KBM-7 (cell line): Measurements from ENCODE around the gene MZT2B.
"Not testable (repeated sequence)": the region's sequence is repeated elsewhere in the genome, so short reads cannot be mapped to it uniquely, and the experiment has no call there.

ENCODE experiments used
- DNase-seq: peaks from one replicate; pipeline ENCODE4 v3.0.0-alpha.2; 2015
- in situ Hi-C: fragments of 300-500 bp; cut with MboI; formaldehyde crosslinking; loops from 2 replicates; pipeline ENCODE4 v1.14.3; 2020; ENCODE audit warnings: low sequenced_read_pairs, low pct_unique_long_range_greater_than_20kb, mixed read lengths

The MZT2B gene

DNA sequence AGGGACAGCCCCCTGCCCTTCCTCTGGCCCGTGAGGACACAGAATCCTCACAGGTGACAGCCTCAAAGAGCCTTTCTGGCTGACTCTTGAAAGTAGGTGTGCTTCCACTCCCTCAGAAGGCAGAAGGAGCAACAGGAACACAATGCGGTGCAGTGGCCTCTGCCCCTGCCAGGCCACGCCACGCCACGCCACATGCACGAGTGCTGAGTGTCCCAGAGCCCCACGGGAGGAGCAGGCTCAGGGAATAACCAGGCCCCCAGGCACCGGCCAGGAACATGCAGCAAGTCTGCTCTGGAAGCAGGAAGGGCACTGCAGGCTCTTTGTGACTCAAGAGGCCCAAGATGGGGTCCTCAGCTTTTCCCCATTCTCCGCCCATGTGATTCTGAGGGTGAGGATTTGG, 19.1 kb upstream of the MZT2B start:
- in situ Hi-C loops = loop anchor here (25.0 kb wide), 1 partner anchor 174 kb away; the partner anchor contains the start of gene IMP4
- no peak for DNase-seq

DNA sequence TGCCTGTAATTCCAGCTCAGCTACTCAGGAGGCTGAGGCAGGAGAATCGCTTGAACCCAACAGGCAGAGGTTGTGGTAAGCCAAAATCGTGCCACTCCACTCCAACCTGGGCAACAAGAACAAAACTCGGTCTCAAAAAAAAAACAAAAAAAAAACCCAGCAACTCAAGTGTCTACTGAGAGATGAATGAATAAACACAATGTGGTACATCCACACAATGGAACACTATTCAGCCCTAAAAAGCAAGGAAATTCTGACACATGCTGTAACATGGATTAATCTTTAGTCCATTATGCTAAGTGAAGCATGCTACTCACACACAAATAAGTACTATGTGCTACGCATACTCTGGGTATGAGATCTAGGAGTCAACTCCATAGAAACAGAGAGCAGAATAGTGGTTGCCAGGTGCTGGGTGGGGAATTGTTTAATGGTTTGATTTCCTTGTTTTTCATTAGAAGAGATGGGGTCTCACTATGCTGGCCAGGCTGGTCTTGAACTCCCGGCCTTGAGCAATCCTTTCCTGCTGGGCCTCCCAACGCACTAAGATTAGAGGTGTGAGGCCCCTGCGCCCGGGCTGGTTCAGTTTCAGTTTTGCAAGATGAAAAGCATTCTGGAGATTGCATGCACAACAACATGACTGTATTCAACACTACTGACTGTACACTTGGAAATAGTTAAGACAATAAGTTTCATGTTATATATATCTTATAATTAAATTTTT, 16.6 kb upstream of the MZT2B start:
- no peak for DNase-seq
- in situ Hi-C loops = loop anchor here (25.0 kb wide), 1 partner anchor 172 kb away; the partner anchor contains the start of gene IMP4

DNA sequence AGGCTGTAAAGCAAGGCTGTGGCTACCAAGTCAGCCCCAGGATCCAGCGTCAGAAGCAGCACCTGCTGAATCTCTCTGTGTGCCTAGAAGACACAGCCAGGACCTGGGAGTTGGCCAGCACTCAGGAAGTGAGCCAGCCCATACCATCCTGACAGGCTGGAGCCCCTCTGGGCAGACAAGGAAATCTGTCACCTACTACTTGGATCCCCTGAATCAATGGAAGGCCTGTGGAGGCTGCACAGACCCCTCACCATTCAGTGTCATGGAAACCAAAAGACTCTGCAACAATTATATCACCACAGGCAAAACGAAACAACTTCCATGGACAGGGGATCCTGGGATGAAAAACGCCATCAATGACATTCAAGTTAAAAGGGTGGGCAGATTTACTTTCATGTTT, 15.5 kb upstream of the MZT2B start:
- in situ Hi-C loops = loop anchor here (25.0 kb wide), 1 partner anchor 171 kb away; the partner anchor contains the start of gene IMP4
- DNase-seq = not testable (repeated sequence)

GRCh38 chr2:130169163-130169562, 12.9 kb upstream of the MZT2B start:
- not testable (repeated sequence) for DNase-seq
- in situ Hi-C loops = loop anchor here (25.0 kb wide), 1 partner anchor 168 kb away; the partner anchor contains the start of gene IMP4

- in situ Hi-C loops = loop anchor here (25.0 kb wide), 1 partner anchor 167 kb away; the partner anchor contains the start of gene IMP4
- DNase-seq = no peak
Observed at GRCh38 chr2:130169896-130170295, 12.2 kb upstream of the MZT2B start.

DNA sequence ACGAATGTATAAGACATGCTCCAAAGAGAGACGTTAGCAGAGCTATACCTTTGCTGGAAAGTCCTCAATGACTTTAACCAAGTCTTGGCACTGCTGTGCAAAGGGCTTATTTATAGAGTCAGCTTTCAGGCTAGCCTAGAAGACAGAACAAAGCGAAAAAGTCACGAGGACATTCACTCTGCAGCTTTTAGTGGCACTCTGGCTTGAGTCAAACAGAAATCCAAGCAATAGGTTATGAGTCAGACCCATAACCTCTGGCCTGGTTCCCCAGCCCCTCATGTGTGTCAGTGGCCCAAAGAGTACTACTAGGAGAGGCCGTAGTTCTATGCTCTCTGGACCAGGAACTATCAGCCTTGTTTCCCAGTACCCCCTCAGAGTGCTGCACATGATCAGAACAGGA, 7.2 kb upstream of the MZT2B start:
- in situ Hi-C loops = loop anchor here (25.0 kb wide), 1 partner anchor 162 kb away; the partner anchor contains the start of gene IMP4

DNA sequence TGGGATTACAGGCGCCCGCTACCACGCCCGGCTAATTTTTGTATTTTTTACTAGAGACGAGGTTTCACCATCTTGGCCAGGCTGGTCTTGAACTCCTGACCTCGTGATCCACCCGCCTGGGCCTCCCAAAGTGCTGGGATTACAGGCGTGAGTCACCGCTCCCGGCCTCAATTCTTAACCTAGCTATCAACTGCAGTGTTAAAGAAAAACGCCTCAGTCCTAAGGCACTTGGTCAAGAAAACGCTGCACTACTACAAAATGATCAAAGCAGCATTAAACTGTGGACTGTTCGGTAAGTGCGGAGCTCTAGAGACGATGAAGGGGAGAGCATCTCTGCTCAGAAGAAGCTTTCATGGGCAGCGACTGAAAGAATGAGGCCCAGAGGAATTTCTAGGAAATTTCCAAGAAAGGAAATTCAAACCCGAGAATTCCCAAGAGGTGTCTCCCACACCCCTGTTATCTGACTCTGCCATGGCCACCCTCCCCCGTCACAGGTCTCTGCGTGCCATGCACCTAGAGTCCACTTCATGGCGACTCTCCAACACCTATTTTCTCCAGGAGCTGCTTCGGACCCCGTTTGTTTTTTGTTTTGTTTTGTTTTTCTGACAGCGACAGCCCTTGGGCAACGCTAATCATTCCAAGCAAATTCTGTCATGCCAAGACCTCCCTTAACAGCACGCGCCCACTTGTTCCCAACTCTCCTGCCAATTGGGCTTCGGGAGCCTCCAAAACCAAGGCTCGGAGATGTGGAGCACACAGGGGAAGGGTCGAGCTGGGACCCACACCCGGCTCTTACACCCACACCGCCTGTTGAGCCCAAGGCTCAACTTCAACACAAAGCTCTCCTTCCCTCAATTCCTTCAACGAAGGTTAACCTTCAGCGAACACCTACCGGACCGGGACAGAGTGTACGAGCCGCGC, 1.4 kb upstream of the MZT2B start:
- DNase-seq, in situ Hi-C loops: not testable (repeated sequence)

More for the DNA sequence above, 7.2 kb upstream of the MZT2B start:
- not testable (repeated sequence) for DNase-seq

DNA sequence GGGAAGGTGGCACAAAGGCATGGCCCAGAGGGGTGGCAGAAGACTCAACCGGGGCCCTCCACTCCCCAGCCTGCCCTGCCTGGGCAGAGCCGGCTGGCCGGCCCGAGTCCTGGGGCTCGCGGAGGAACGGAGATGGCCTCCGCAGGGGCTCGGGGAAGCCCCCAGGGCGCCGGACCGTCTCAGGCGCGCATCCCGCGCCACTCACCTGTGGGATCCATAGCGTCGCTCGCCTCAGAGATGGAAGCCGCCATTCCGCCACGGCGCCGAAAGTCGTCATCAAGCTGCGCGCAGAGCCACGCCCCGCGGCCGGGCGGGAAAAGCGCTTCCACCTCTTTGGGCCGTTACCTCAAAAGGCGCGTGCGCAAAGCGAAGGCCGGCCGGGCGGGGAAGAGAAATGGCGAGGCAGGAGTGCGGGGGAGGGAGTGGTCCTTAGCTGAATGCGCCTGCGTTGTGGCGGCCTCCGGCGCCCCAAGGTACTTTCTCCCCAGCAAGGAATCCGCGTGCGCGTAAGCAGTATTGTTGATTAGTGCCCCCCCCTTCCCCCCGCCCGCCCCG, 660 bp upstream of the MZT2B start, which contains the start of gene SMPD4:
Gene SMPD4 (minus strand): TSS at position 278 of the 555 bp plus-strand sequence. CDS start 5,010 bp downstream, outside the sequence.
- in situ Hi-C loops = no loop called here
- peak; percentile 93 for DNase-seq

DNA sequence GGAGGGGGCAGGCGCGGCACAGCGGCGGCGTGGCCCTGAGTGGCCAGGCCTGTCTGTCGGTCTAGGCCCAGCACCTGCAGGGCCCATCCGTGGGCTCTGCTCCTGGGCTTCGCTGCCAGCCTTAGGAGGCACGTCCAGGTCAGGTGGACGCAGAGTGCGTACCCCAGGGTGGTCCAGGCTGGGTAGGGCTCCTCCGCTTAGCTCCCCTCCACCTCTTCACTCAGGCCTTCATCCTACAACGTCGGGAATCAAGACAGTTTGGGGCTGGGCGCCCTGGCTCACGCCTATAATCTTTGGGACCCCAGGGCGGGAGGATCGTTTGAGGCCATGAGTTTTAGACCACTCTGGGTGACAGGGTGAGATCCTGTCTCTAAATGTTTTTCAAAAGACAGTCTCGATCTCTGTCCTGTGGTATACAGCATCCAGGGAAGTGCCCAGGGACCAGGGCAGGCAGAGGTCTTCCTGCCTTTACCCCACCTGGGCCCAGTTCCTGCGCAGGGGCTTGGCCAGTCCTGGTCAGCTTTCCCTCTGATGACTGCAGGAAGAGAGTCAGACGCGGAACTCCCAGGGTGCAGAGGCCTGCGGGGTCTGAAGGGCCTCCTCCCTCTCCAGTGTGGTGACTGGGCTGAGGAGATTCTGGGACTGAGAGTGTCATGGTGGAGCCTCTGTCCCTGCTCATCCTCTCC, 907 bp downstream of the MZT2B start:
- peak; percentile 31 for DNase-seq
- in situ Hi-C loops = not testable (repeated sequence)

DNA sequence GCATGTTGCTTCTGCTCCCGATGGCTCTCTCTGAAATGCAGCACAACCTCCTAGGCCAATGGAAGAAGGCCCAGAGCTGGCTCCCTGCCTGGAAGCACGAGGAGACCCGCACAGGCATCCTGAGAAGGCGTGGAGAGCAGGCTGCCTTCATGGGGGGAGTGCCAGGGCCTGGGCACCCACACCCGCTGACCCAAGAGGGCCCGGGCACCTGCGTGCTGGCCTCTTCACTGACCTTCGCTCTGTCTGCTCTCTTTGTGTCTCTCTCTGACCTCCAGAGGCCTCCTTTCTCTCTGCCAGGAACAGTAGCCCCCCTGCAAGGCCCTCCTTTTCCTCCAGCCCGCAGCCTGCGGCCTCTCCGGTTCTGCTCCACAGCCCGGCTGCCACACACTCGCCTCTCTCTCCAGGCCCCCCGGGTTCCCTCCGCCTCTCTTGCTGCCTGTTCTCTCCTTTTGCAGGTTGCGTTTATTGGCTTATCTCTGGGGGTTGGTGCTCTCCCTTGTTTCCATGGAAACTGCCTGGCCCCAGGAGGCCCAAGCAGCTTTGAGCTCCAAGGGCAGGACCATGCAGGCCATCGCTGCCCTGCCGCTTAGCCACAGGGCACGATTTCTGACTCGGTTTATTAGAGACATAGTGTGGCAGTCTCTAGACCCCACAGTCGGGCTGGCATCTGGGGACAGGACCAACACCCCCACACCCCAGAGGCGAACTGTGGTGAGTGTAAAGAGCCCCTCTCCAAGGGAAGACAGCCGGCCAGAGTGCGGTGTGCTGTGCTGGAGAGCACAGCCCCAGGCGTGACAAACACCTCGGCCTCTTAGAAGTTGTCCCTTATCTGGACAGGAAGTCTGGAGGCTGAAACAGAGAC, 1.7 kb downstream of the MZT2B start:
- in situ Hi-C loops = no loop called here
- DNase-seq = no peak

DNA sequence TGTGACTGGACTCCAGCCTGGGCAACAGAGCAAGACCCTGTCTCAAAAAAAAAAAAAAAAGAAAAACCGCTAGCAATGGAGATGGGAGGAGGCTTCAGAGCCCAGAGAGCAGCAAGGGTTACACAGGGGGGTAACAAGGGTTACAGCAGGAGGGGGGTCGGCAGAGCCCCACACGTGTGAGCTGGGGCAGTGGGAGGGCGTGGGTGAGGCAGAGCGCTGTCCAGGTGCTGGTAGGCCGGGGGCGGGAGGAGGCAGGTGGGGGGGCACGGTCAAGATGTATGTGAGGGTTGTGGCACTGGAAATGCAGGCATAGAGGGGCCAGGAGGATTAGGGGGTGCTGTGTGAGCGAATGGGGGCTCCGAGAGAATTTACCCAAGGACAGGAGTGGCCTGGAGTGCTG, 3.4 kb downstream of the MZT2B start:
- DNase-seq = no peak
- in situ Hi-C loops = loop anchor here (5.0 kb wide), 1 partner anchor 1302 kb away; no protein-coding TSS in a partner anchor

DNA sequence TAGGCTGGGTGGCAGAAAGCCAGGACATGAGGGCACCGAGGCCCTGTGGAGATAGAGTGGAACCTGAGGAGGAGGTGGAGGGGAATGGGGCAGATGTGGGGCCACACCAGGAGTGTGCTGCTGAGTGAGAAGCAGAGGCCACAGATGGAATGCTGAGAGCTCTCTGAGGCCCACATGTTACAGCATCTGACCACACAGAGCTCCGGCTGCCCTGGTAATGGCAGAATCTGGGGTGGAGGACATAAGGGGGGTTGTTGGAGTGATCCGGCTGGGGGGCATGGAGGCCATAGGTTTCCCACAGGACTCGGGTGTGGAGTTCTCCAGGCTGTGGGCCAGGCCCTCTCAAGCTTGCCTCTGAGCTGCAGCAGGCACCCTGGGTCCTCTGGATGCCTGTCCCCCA, 3.8 kb downstream of the MZT2B start:
- no peak for DNase-seq
- in situ Hi-C loops = loop anchor here (5.0 kb wide), 1 partner anchor 1301 kb away; no protein-coding TSS in a partner anchor

DNA sequence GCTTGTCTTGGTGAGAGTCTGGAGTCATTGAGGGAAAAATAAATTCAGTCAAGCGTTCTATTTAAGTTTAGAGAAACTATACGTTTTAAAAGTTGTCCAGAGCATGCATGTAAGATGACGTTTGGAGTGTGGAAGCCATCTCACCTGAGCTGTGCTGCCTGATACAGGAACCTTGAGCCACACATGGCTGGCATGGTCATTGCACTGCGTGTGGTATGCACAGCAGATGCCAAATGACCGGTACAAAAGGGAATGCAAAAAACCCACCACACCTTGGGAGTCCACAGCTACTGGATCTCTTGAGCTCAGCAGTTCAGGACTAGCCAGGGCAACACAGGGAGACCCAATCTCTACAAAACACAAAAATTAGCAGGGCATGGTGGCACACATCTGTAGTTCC, 4.3 kb downstream of the MZT2B start:
- DNase-seq = no peak
- in situ Hi-C loops = loop anchor here (5.0 kb wide), 1 partner anchor 1301 kb away; no protein-coding TSS in a partner anchor

DNA sequence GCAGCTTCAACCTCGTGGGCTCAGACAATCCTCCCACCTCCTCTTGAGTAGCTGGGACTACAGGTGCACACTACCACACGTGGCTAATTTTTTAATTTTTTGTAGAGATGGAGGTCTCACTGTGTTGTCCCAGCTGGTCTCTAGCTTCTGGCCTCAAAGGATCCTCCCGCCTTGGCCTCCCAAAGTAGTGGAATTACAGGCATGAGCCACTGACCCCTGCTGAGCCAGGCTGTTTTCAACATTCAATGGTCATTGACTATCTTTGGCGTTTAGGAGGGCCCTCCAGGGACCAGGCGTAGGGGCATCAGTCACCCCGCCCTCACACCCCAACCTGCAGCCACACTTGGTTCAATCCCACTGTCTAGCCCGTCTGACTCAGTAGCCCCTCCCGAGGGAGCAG, 5.2 kb downstream of the MZT2B start:
- DNase-seq = no peak
- in situ Hi-C loops = loop anchor here (5.0 kb wide), 1 partner anchor 1300 kb away; no protein-coding TSS in a partner anchor

DNA sequence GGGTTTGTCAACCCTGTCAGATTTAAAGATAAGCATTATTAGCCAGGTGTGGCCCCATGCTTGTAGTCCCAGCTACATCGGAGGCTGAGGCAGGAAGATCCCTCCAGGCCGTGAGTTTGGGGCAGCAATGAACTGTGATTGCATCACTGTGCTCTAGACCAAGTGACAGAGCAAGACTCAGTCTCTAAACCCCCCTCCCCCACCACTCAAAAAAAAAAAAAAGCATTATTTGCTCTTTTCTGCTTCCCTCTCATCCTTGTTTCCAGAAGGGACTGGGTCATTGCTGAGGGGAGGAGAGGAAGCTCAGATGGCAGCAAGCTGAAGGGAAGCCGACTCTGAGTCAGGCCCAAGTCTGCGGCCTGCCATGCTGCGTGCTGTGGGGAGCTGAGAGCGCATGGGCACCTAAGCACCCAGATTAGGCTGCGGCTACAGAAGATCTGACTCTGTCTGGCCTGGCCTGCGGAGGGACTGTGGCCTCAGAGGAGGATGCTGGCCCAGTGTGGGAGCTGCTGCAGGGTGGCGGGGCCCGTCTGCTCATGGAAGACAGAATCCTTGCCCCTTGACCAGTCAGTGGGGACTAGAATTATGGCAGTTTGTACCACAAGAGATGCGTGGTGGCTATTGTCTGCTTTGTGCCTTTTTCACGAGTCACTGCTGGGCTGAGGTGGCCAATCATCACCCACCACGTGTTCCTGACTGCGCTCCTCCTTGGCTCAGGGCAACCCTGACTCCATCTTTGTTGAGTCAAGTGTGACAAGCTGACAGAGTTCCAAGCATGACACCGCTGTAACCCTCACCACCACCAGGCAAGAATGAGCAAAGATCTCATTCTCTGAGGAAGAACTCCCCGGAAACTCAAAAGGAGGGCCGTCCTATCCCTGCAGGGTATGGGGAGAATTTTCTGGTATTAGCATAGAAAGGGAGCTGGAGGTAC, 6.1 kb downstream of the MZT2B start:
- in situ Hi-C loops = loop anchor here (5.0 kb wide), 1 partner anchor 1299 kb away; no protein-coding TSS in a partner anchor

DNA sequence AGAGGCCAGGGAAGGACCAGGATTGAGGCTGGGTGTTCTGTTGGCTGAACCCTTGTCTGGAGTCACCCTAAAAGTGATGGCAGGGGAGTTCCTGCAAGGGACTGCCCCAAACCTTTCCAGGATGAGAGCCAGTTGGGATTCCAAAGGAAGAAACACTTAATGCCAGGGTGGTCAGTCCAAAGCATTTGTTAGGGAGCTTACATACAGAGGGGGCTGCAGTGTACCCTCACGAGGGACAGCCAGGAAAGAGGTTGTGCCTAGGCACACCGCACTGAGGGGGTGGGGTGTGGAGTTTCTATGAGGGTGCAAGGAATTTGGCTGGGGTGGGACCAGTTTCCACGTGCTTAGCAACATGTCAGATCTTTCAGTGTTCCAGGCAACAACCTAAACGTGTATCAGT, 6.9 kb downstream of the MZT2B start:
- in situ Hi-C loops = loop anchor here (5.0 kb wide), 1 partner anchor 1298 kb away; no protein-coding TSS in a partner anchor
- DNase-seq = not testable (repeated sequence)

More for the DNA sequence above, 6.1 kb downstream of the MZT2B start:
- not testable (repeated sequence) for DNase-seq
